Neural cell (in vitro differentiated cells): ENCODE data around the gene MAT2B. TPM values are rescaled to one million over a fixed set of nuclear protein-coding genes. Genes with fewer than 3 reads are reported as not detected.

Experiments
- H2AFZ ChIP-seq: fragments of 200-600, 300-800 bp; sonication (generic), shearing (Covaris generic); 2 replicates; pipeline ENCODE4 v1.6.0; 2014; ENCODE audit warnings: low read depth, mild to moderate bottlenecking, antibody characterized with exemption, low read length, moderate library complexity
- H3F3A ChIP-seq: fragments of 200-600 bp; shearing (Covaris generic); 2 replicates; pipeline ENCODE4 v1.6.1; 2016; ENCODE audit warnings: mild to moderate bottlenecking, moderate library complexity, mixed read lengths, antibody characterized with exemption, low read length; ENCODE audit not compliant: insufficient read depth, poor library complexity, severe bottlenecking
- H3K27ac ChIP-seq: fragments of 200-600, 300-800 bp; sonication (generic), shearing (Covaris generic); 2 replicates; pipeline ENCODE4 v1.5.1; 2014; ENCODE audit warnings: mild to moderate bottlenecking, low read length, moderate library complexity
- H3K27me3 ChIP-seq: fragments of 300-800, 200-600 bp; sonication (generic), shearing (Covaris generic); 2 replicates; pipeline ENCODE4 v1.6.0; 2014; ENCODE audit warnings: mild to moderate bottlenecking, low read depth, low read length, moderate library complexity; ENCODE audit not compliant: insufficient read depth
- H3K36me3 ChIP-seq: fragments of 300-800, 200-600 bp; sonication (generic), shearing (Covaris generic); 2 replicates; pipeline ENCODE4 v1.5.1; 2014; ENCODE audit warnings: mild to moderate bottlenecking, antibody characterized with exemption, low read length, moderate library complexity; ENCODE audit not compliant: insufficient read depth
- H3K4me2 ChIP-seq: fragments of 300-800, 200-600 bp; sonication (generic), shearing (Covaris generic); 2 replicates; pipeline ENCODE4 v1.6.0; 2014; ENCODE audit warnings: mild to moderate bottlenecking, low read length
- H3K4me3 ChIP-seq: fragments of 300-800, 200-600 bp; sonication (generic), shearing (Covaris generic); 2 replicates; pipeline ENCODE4 v1.5.1; 2014; ENCODE audit warnings: mild to moderate bottlenecking, low read length, moderate library complexity
- H3K79me2 ChIP-seq: fragments of 200-600 bp; shearing (Covaris generic); replicated peaks from 2 replicates; pipeline ENCODE4 v1.6.0; 2014; ENCODE audit warnings: mild to moderate bottlenecking, low read length, moderate library complexity; ENCODE audit not compliant: insufficient read depth
- H3K9ac ChIP-seq: fragments of 300-800, 200-600 bp; sonication (generic), shearing (Covaris generic); 2 replicates; pipeline ENCODE4 v1.6.1; 2016; ENCODE audit warnings: mild to moderate bottlenecking, low read length, mixed read lengths
- H3K9me2 ChIP-seq: fragments of 200-600 bp; shearing (Covaris generic); 2 replicates; pipeline ENCODE4 v1.6.1; 2016; ENCODE audit warnings: mild to moderate bottlenecking, low read length, mixed read lengths; ENCODE audit not compliant: insufficient read depth
- H3K9me3 ChIP-seq: fragments of 200-600, 300-800 bp; sonication (generic), shearing (Covaris generic); 2 replicates; pipeline ENCODE4 v1.6.1; 2016; ENCODE audit warnings: mild to moderate bottlenecking, mixed run types, low read length, moderate library complexity, mixed read lengths
- H4K20me1 ChIP-seq: fragments of 200-600 bp; shearing (Covaris generic); 2 replicates; pipeline ENCODE4 v1.6.1; 2016; ENCODE audit warnings: mild to moderate bottlenecking, mixed run types; ENCODE audit not compliant: insufficient read depth
- CTCF ChIP-seq: fragments of 450-650 bp; IDR thresholded peaks from 2 replicates; pipeline ENCODE4 v1.5.1; 2014; ENCODE audit warnings: antibody characterized with exemption, mild to moderate bottlenecking, moderate library complexity; ENCODE audit not compliant: poor library complexity, severe bottlenecking
- EP300 ChIP-seq: fragments of 450-650 bp; conservative IDR thresholded peaks from 2 replicates; pipeline ENCODE4 v1.6.1; 2014; ENCODE audit warnings: antibody characterized with exemption, mild to moderate bottlenecking, moderate library complexity; ENCODE audit not compliant: poor library complexity, severe bottlenecking
- EZH2 ChIP-seq: fragments of 200-600, 300-800 bp; shearing (Covaris generic), sonication (generic); IDR thresholded peaks from 2 replicates; pipeline ENCODE4 v1.6.1; 2014; ENCODE audit warnings: antibody characterized with exemption, low read length, borderline replicate concordance, mild to moderate bottlenecking; ENCODE audit not compliant: insufficient read depth, poor library complexity, severe bottlenecking
- MXI1 ChIP-seq: fragments of 450-650 bp; conservative IDR thresholded peaks from 2 replicates; pipeline ENCODE4 v1.6.1; 2014; ENCODE audit warnings: antibody characterized with exemption, mild to moderate bottlenecking; ENCODE audit not compliant: poor library complexity, severe bottlenecking
- POLR2AphosphoS5 ChIP-seq: IDR thresholded peaks from 2 replicates; pipeline ENCODE4 v1.6.1; 2012
- RAD21 ChIP-seq: fragments of 450-650 bp; conservative IDR thresholded peaks from 2 replicates; pipeline ENCODE4 v1.6.1; 2014; ENCODE audit warnings: antibody characterized with exemption, mild to moderate bottlenecking, moderate library complexity
- REST ChIP-seq: IDR thresholded peaks from 2 replicates; pipeline ENCODE4 v1.6.1; 2012; ENCODE audit warnings: borderline replicate concordance
- SMC3 ChIP-seq: fragments of 450-650 bp; conservative IDR thresholded peaks from 2 replicates; pipeline ENCODE4 v1.6.1; 2014; ENCODE audit warnings: antibody characterized with exemption, mild to moderate bottlenecking, moderate library complexity; ENCODE audit not compliant: poor library complexity
- polyA plus RNA-seq: library from polyadenylated mRNA; depleted of rRNA; stranded (reverse); fragments of >200 nt; gene quantifications from 2 replicates; pipeline ENCODE4 v1.2.3, GENCODE V29; 2014

The MAT2B gene
- polyA plus RNA-seq, 1 donor from 2014 or later = 31.8 TPM

DNA sequence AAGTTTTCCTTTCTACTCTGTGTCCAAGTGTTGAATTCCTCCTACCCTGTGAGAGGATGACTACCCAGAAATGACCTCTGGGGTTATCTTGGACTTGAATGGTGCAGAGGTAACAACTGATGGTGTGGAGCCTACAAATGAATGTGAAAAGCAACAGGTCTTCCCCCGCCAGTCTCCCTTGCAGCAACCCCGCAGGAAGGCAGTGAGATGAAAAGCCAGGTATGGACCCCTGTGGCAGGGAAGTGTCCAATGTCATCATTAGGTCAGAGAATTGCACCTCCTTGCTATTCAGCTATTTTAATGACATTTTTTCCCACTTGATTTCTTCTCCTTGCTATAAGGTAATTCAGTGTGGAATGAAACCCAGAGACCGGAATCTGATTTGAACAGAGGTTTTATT is 58.5 kb downstream of the MAT2B start:
- H3K4me2 ChIP-seq = no peak overlapping the region
- no peaks in the 10 kb centered on the region for H3K9me2 ChIP-seq

GRCh38 chr5:163564321-163564938 is 59.0 kb downstream of the MAT2B start:
- no peak overlapping the region for H3K4me3 ChIP-seq
- TF ChIP-seq CTCF = peak; percentile 90
- TF ChIP-seq SMC3 = peak; percentile 90
- no peak for TF ChIP-seq EZH2
- TF ChIP-seq REST = no peak
- peak; percentile 94 for TF ChIP-seq RAD21
- no peak overlapping the region for H3K4me2 ChIP-seq

More for the DNA sequence above, 58.5 kb downstream of the MAT2B start:
- Histone ChIP-seq H3K4me3 (no peak overlapping the region), H3K9me3 (no peaks in the 10 kb centered on the region), H2AFZ (no peak overlapping the region), H3K27me3 (peaks cover 28% of the 10 kb centered on the region), H3K27ac (no peak overlapping the region), H4K20me1 (no peaks in the 10 kb centered on the region), H3K79me2 (no peaks in the 10 kb centered on the region), H3K9ac (no peak overlapping the region), H3K36me3 (no peaks in the 10 kb centered on the region), H3F3A (no peaks in the 10 kb centered on the region)
- TF ChIP-seq EP300 (no peak), MXI1 (no peak), POLR2AphosphoS5 (no peak)

GRCh38 chr5:163565492-163565891 is 60.1 kb downstream of the MAT2B start:
- H3F3A ChIP-seq = no peaks in the 10 kb centered on the region
- no peak overlapping the region for H3K9ac ChIP-seq
- H3K27ac ChIP-seq = no peak overlapping the region
- no peak overlapping the region for H2AFZ ChIP-seq
- no peaks in the 10 kb centered on the region for H3K9me3 ChIP-seq
- peaks cover 28% of the 10 kb centered on the region for H3K27me3 ChIP-seq
- no peaks in the 10 kb centered on the region for H3K79me2 ChIP-seq
- H4K20me1 ChIP-seq = no peaks in the 10 kb centered on the region
- peak overlapping the region; percentile 41 for H3K4me2 ChIP-seq
- no peaks in the 10 kb centered on the region for H3K9me2 ChIP-seq
- peak overlapping the region; percentile 59 for H3K4me3 ChIP-seq
- TF ChIP-seq REST (no peak), MXI1 (no peak), CTCF (no peak)
- H3K36me3 ChIP-seq = no peaks in the 10 kb centered on the region

More at GRCh38 chr5:163564321-163564938, 59.0 kb downstream of the MAT2B start:
- Histone ChIP-seq H3K36me3 (no peaks in the 10 kb centered on the region), H3K9ac (no peak overlapping the region), H3K27ac (no peak overlapping the region), H3K27me3 (peaks cover 28% of the 10 kb centered on the region), H3K9me2 (no peaks in the 10 kb centered on the region), H4K20me1 (no peaks in the 10 kb centered on the region), H3K79me2 (no peaks in the 10 kb centered on the region), H3F3A (no peaks in the 10 kb centered on the region), H3K9me3 (no peaks in the 10 kb centered on the region), H2AFZ (no peak overlapping the region)
